HG02588 (cell line): ENCODE results near the gene SIAH3.

ENCODE experiments used
- ATAC-seq: cut with Tn5 transposase; IDR thresholded peaks from one replicate; pipeline ENCODE4 v1.9.1; 2021; ENCODE audit warnings: mild to moderate bottlenecking, moderate library complexity; ENCODE audit not compliant: unreplicated experiment

SIAH3 gene

DNA sequence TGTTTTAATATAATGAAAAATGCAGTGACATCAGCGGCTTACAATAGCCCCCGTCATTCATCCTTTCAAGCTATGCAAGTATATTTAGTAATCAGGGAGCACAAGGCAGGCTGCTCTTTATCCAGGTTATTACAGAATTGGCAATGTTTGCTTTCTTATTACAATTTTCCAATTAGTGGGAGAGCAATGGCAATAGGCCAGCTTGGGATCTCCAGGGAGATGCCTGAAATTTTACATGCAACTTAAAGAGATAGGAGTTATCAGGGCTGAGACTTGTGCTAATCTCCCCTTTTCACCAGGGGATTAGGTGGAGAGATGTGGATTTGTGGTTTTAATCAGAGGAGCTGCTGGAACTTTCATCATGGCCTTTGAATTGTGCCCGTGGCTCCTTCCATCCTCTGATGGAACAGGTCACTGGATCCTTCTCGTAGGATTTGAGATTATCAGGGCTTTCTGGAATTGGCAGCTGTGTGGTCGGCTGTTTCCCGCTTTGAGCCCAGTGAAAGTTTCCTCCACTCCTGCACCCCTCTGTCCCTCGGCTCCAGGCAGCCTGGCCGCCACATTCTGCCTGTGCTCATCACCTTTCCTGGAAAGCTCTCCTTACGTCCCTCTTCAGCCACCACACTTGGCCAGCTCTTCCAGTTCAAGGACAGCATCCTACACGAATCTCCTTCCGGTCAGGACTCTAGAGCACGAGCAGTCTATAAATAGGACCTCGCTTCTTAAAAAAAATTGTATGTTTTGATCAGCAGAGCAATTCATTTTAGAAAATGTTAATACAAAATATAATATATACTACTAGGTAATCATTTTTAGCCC, 102.4 kb downstream of the SIAH3 start:
- no peak for ATAC-seq

DNA sequence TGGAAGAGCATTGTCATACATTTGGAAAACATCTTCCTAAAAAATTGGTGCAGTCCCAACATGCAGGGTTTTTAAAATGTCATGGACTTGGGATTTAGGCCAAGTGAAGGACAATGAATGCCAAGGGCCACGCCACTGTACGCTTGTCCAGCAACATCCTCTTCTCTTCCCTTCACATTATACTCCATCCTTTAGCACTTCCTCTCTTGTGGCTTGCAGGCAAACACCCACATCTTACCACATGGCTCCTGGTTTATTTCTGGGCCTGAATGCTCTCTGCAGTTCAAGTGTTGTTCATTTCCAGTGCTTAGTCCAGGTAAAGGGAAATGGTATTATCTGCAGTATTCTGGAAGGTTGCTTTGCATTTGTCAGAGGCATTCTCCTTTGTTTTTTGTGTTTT, 104.5 kb downstream of the SIAH3 start:
- ATAC-seq: no peak

DNA sequence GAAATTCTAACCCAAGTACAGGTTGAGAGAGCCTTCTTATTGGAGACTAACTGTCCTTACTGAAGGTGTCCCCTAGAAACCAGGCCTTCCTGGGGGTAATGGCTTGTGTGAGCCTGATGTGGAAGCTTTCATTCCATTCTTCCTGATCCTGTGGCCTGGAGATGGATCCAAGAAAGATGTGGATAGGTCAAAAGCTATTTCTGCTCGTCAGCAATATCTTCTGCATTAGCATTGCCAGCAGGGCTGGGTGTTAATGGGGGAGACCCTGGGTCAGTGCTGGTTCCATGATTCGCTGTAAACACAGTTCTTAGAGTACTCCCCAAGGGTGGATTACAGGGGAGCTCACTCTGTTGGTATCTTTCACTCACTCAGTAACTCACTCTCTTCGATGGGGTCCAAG, 106.6 kb downstream of the SIAH3 start:
- no peak for ATAC-seq

DNA sequence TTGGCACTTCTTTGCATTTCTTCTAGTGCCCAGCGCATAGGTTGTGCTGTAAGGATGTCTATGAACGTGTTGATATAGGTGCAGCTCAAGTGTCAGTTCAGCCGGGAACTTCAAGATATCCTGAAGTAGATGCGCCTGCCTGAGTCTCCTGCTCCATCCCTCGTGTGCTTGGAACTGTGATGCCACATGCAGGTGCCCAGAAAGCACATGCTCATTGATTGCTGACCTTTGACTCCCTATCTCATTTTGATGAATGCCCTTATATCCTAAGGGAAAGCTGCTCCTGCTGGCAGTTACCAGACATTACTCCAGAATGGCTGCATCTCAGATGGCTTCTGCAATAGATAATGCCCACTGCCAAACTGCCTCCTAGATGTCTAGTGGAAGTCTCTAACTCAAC, 108.6 kb downstream of the SIAH3 start:
- ATAC-seq: no peak

DNA sequence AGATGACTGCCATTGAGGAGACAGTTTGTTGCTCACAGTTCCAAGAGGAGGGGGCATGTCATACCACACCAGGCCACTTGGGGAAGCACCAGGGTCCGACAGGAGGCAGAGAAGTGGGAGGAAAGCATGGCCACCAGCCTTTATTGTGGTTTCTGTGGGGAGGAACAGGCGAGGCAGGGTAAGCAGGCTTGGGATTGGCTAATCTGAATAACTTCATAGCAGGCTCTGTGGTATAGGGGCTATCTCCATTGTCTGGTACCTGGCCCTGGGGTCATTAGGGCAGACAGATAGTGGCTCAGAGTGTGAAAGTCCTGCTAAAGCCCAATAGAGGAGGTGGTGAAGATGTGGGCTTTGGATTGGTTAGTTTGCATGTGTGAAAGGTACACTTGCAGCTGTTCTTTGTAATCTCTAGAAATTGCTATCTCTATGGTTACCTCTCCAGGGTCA, 114.0 kb downstream of the SIAH3 start:
- ATAC-seq: no peak

DNA sequence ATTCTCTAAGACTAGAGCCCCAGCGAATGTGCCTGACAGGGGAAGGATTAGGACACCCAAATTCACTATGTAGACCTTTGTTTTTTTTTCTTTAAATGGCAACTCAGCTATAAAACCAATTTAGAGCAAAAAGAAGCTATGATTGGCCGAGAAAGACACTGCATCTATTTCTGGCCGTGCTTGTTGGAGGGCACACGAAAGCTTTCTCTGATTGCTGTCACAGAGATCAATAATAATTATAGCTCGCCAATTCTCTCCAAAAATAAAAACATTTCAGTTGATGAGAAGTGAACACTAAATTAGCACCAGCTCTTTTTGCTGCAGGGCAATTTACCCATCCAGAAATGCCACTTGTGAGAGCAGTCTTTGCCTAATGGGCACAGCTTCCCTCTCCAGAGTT, 118.2 kb downstream of the SIAH3 start:
- no peak for ATAC-seq

DNA sequence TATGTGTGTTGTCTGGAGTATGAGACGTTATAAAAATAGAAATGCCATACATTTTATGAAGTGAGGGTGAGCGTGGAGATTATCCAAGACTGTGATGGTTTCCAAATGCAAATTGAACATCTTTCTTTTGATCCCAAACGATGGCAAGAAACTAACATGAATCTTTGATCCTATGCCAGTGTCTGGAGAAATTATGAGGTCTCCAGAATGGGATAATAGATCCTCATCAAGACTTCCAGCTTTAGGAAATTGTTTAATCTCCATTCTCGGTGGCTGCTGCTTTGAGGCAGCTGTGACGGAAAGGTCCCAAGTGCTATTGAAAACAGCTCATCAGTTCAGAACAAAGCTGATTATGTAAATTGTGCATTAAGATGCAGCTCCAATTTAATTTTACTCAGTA, 118.6 kb downstream of the SIAH3 start:
- ATAC-seq: no peak

DNA sequence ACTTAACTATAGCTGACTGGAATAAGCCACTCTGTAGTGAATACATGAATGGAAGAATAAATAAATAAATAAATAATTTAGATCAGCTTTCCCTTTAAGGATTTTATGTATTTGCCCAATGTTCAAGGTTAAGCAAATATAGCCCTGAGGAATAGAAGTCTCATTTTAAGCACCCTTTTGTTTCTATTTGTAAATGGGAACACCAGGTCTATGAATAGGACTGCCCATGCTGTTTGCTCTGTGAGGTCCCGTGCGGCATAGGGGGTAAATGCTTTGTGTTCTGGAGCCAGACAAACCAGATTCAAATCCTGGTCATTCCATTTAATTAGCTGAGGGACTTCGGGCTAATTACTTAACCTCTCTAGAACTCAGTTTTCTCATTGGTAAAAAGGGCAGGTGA, 120.1 kb downstream of the SIAH3 start:
- no peak for ATAC-seq

DNA sequence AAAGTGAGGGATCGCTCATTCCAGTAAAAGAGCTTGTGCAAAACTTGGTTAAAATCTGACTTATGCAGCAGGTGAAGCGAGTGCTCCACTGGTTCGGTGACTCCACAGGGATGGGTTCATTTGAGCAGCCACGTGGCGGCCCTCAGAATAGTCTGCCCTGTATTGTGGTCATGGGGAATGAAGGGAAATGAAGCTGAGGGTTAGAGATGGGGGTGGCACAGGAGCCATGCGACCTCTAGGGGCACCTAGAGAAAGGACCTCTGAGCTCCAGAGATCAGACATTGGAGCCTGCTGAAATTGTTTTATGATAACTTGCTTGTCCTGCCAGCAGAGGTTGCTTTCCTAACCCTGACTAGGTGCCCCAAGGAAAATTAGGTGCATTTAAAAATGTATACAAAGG, 122.8 kb downstream of the SIAH3 start:
- ATAC-seq: no peak
